H9 (cell line): ENCODE measurements around the gene CDSN. TPM values are rescaled to one million over a fixed set of nuclear protein-coding genes. Genes with fewer than 3 reads are reported as not detected.

Source experiments
- DNase-seq: peaks from one replicate; pipeline ENCODE4 v3.0.0-alpha.2; 2017
- H2AFZ ChIP-seq: one replicate; pipeline ENCODE4 v1.6.1; 2013; ENCODE audit warnings: mild to moderate bottlenecking, low read length, control low read depth, moderate library complexity
- H2AK5ac ChIP-seq: 2 replicates; pipeline ENCODE4 v1.6.1; 2013; ENCODE audit warnings: low read length, control low read depth, mixed read lengths; ENCODE audit not compliant: insufficient read length
- H2BK120ac ChIP-seq: one replicate; pipeline ENCODE4 v1.6.1; 2013; ENCODE audit warnings: low read depth, mild to moderate bottlenecking, low read length, control low read depth, inconsistent platforms; ENCODE audit not compliant: poor library complexity, severe bottlenecking
- H2BK12ac ChIP-seq: 2 replicates; pipeline ENCODE4 v1.6.1; 2013; ENCODE audit warnings: low read length, control low read depth, mixed read lengths, low read depth; ENCODE audit not compliant: insufficient read length
- H2BK15ac ChIP-seq: 2 replicates; pipeline ENCODE4 v1.6.1; 2013; ENCODE audit warnings: low read depth, low read length, control low read depth
- H2BK20ac ChIP-seq: one replicate; pipeline ENCODE4 v1.6.1; 2013; ENCODE audit warnings: low read depth, mild to moderate bottlenecking, low read length, control low read depth, inconsistent platforms; ENCODE audit not compliant: poor library complexity, severe bottlenecking
- H2BK5ac ChIP-seq: 2 replicates; pipeline ENCODE4 v1.6.1; 2013; ENCODE audit warnings: low read length, control low read depth, mixed read lengths; ENCODE audit not compliant: insufficient read length
- H3K14ac ChIP-seq: 2 replicates; pipeline ENCODE4 v1.6.1; 2013; ENCODE audit warnings: low read length, control low read depth; ENCODE audit not compliant: insufficient read depth
- H3K18ac ChIP-seq: 2 replicates; pipeline ENCODE4 v1.6.1; 2013; ENCODE audit warnings: low read depth, mild to moderate bottlenecking, mixed read lengths, low read length, control low read depth; ENCODE audit not compliant: insufficient read length
- H3K23ac ChIP-seq: 2 replicates; pipeline ENCODE4 v1.6.1; 2013; ENCODE audit warnings: low read length, control low read depth, mixed read lengths, low read depth; ENCODE audit not compliant: insufficient read length
- H3K23me2 ChIP-seq: 2 replicates; pipeline ENCODE4 v1.6.1; 2013; ENCODE audit warnings: low read depth, mild to moderate bottlenecking, mixed read lengths, low read length, control low read depth; ENCODE audit not compliant: insufficient read length, poor library complexity, severe bottlenecking
- H3K27ac ChIP-seq: 2 replicates; pipeline ENCODE4 v1.5.1; 2013; ENCODE audit warnings: low read length, control low read depth, mixed read lengths, low read depth; ENCODE audit not compliant: insufficient read length
- H3K27me3 ChIP-seq: 2 replicates; pipeline ENCODE4 v1.6.1; 2013; ENCODE audit warnings: low read length, control low read depth, inconsistent platforms; ENCODE audit not compliant: insufficient read depth
- H3K4ac ChIP-seq: 2 replicates; pipeline ENCODE4 v1.6.1; 2013; ENCODE audit warnings: low read depth, mild to moderate bottlenecking, control low read depth, inconsistent platforms, low read length, moderate library complexity
- H3K4me1 ChIP-seq: 2 replicates; pipeline ENCODE4 v1.6.1; 2013; ENCODE audit warnings: low read length, control low read depth, inconsistent platforms; ENCODE audit not compliant: insufficient read depth
- H3K4me2 ChIP-seq: 2 replicates; pipeline ENCODE4 v1.6.1; 2013; ENCODE audit warnings: low read length, control low read depth, mixed read lengths; ENCODE audit not compliant: insufficient read length, insufficient read depth
- H3K56ac ChIP-seq: 2 replicates; pipeline ENCODE4 v1.6.1; 2013; ENCODE audit warnings: low read depth, mild to moderate bottlenecking, mixed read lengths, low read length, control low read depth; ENCODE audit not compliant: insufficient read length
- H3K79me1 ChIP-seq: 2 replicates; pipeline ENCODE4 v1.6.1; 2013; ENCODE audit warnings: low read depth, mild to moderate bottlenecking, moderate library complexity, low read length, control low read depth, inconsistent platforms; ENCODE audit not compliant: insufficient read depth, poor library complexity, severe bottlenecking
- H3K79me2 ChIP-seq: 2 replicates; pipeline ENCODE4 v1.6.1; 2013; ENCODE audit warnings: low read length, control low read depth, inconsistent platforms; ENCODE audit not compliant: insufficient read depth
- H3K9ac ChIP-seq: 2 replicates; pipeline ENCODE4 v1.6.1; 2013; ENCODE audit warnings: low read length, control low read depth, mixed read lengths; ENCODE audit not compliant: insufficient read length; ENCODE audit errors: extremely low read depth
- H3K9me3 ChIP-seq: one replicate; pipeline ENCODE4 v1.6.1; 2013; ENCODE audit warnings: low read depth, low read length, inconsistent platforms; ENCODE audit not compliant: control insufficient read depth
- H3T11ph ChIP-seq: one replicate; pipeline ENCODE4 v1.6.1; 2013; ENCODE audit warnings: mild to moderate bottlenecking, low read length, control low read depth, inconsistent platforms
- H4K20me1 ChIP-seq: one replicate; pipeline ENCODE4 v1.6.1; 2013; ENCODE audit not compliant: control insufficient read depth, insufficient read length, insufficient read depth
- H4K5ac ChIP-seq: 2 replicates; pipeline ENCODE4 v1.6.1; 2013; ENCODE audit warnings: low read depth, mild to moderate bottlenecking, mixed read lengths, low read length, control low read depth; ENCODE audit not compliant: insufficient read length
- H4K8ac ChIP-seq: replicated peaks from 2 replicates; pipeline ENCODE4 v1.6.1; 2013; ENCODE audit warnings: low read length, control low read depth, mixed read lengths, low read depth; ENCODE audit not compliant: insufficient read length
- H4K91ac ChIP-seq: 2 replicates; pipeline ENCODE4 v1.6.1; 2013; ENCODE audit warnings: low read depth, mild to moderate bottlenecking, moderate library complexity, mixed read lengths, low read length, control low read depth; ENCODE audit not compliant: insufficient read length
- H3K27ac Mint-ChIP-seq, 3 experiments: 2 replicates in 2 of 3; 3 replicates in 1 of 3; pipeline ENCODE4 v1.8.0; 2020 to 2021; ENCODE audit warnings: mixed read lengths in 3 of 3, mild to moderate bottlenecking in 1 of 3, moderate library complexity in 1 of 3
- H3K27me3 Mint-ChIP-seq: 2 replicates; pipeline ENCODE4 v1.8.0; 2021; ENCODE audit warnings: low read depth, mild to moderate bottlenecking, moderate library complexity, mixed read lengths
- H3K36me3 Mint-ChIP-seq, 3 experiments: 2 replicates in 2 of 3; 3 replicates in 1 of 3; pipeline ENCODE4 v1.8.0; 2020 to 2021; ENCODE audit warnings: low read depth in 3 of 3, mixed read lengths in 3 of 3; ENCODE audit not compliant: insufficient read depth in 1 of 3
- H3K4me1 Mint-ChIP-seq, 2 experiments: 2 replicates each; pipeline ENCODE4 v1.8.0; 2020; ENCODE audit warnings: mixed read lengths in 2 of 2
- H3K4me3 Mint-ChIP-seq, 2 experiments: 2 replicates in 1 of 2; 3 replicates in 1 of 2; pipeline ENCODE4 v1.8.0; 2020 to 2021; ENCODE audit warnings: mild to moderate bottlenecking in 2 of 2, mixed read lengths in 2 of 2, moderate library complexity in 1 of 2
- H3K9me3 Mint-ChIP-seq, 2 experiments: 2 replicates in 1 of 2; 3 replicates in 1 of 2; pipeline ENCODE4 v1.8.0; 2020; ENCODE audit warnings: mild to moderate bottlenecking in 2 of 2, mixed read lengths in 2 of 2, moderate library complexity in 1 of 2
- CTCF ChIP-seq: fragments of 200-600 bp; sonication (generic); conservative IDR thresholded peaks from 3 replicates; pipeline ENCODE4 v1.8.0; 2021; ENCODE audit warnings: antibody characterized with exemption, mild to moderate bottlenecking
- WGBS: extraction: QIAGEN DNeasy Blood & Tissue Kit; methylation state at CpG from one replicate; pipeline ENCODE4 v1.1.7; 2013; ENCODE audit warnings: missing lambda C conversion rate, low lambda C conversion rate, mixed read lengths; ENCODE audit not compliant: insufficient read length; ENCODE audit errors: extremely low coverage; 5-methylcytosine and 5-hydroxymethylcytosine counted together
- total RNA-seq: library from RNA; stranded (reverse); gene quantifications from 2 replicates; pipeline ENCODE4 v1.2.1, GENCODE V29; 2021

CDSN gene
- total RNA-seq, 1 experiment from 2014 or later = not detected

GRCh38 chr6:31142361-31142761 lies 22.1 kb upstream of the CDSN start:
- no peak overlapping the region for H3K4me2 ChIP-seq
- no peak overlapping the region for H3K14ac ChIP-seq
- Mint-ChIP-seq H3K9me3 (no peaks in the 10 kb centered on the region; a peak in 1 of 5 replicates), H3K27me3 (no peaks in the 10 kb centered on the region; the same call in 1 of the 2 replicates), H3K27ac (peak overlapping the region in 1 of 3 experiments; percentile 1; a peak in 3 of 7 replicates), H3K4me3 (peak overlapping the region in 1 of 2 experiments; percentile 22; a peak in 1 of 5 replicates), H3K36me3 (peaks cover 23 to 49% (median 43%) of the 10 kb centered on the region in 3 experiments), H3K4me1 (peaks cover 43 to 49% of the 10 kb centered on the region in 2 experiments)
- H2BK5ac ChIP-seq = no peak overlapping the region
- no peak overlapping the region for H4K91ac ChIP-seq
- WGBS = no CpG with 5 or more reads among the region's 2 CpGs
- H3K4me1 ChIP-seq = peaks cover 7% of the 10 kb centered on the region; the same call in 1 of the 2 replicates
- no peak overlapping the region for H4K5ac ChIP-seq
- H4K8ac ChIP-seq = no peak overlapping the region
- H2BK15ac ChIP-seq = no peak overlapping the region
- H3K27ac ChIP-seq = no peak overlapping the region
- no peak overlapping the region for H3K18ac ChIP-seq
- no peaks in the 10 kb centered on the region for H3K23me2 ChIP-seq
- no peaks in the 10 kb centered on the region for H3K9me3 ChIP-seq
- no peak overlapping the region for H2BK20ac ChIP-seq
- no peaks in the 10 kb centered on the region for H4K20me1 ChIP-seq
- TF ChIP-seq CTCF = no peak
- H3K23ac ChIP-seq = no peak overlapping the region
- no peak overlapping the region for H3K9ac ChIP-seq
- no peak overlapping the region for H2BK120ac ChIP-seq
- H3K79me2 ChIP-seq = no peaks in the 10 kb centered on the region
- no peak overlapping the region for H2BK12ac ChIP-seq
- H2AFZ ChIP-seq = no peak overlapping the region
- DNase-seq = no peak
- H3K4ac ChIP-seq = no peak overlapping the region
- H3T11ph ChIP-seq = no peak overlapping the region
- H3K27me3 ChIP-seq = no peaks in the 10 kb centered on the region
- H3K56ac ChIP-seq = no peak overlapping the region
- H3K79me1 ChIP-seq = no peaks in the 10 kb centered on the region
- H2AK5ac ChIP-seq = no peak overlapping the region
